HT1080 (cell line): ENCODE results near the gene TBX6. TPM values are rescaled to one million over a fixed set of nuclear protein-coding genes. Genes with fewer than 3 reads are reported as not detected.

Experiments
- DNase-seq: peaks from one replicate; pipeline ENCODE4 v3.0.0-alpha.2; 2015; ENCODE audit warnings: low read depth
- total RNA-seq: library from RNA; depleted of rRNA; stranded (reverse); fragments of >200 nt; shearing (Covaris generic); gene quantifications from 2 replicates; pipeline ENCODE4 v1.2.3, GENCODE V29; 2014; rRNA removed

TBX6 gene
- total RNA-seq, 1 experiment from 2014 or later = 0.59 TPM

DNA sequence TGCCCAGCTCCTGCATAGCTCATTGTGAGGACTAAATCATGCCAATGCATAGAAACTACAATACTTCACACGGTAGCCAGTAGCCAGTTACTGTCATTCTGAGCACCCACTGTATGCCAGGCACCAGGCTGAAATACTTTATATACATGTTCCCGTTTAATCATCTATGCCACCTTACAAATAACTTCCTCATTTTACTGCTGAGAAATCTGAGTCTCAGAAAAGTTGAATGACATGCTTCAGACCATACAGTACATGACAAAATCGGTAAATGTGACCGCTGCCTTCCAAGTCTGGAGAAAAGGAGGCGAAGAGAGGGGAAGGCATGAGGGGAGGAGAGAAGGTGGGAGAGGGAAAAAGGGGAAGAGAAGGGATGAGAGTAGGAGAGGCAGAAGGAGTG is 51.5 kb downstream of the TBX6 start:
- DNase-seq = no peak

Other genes starting within 250 kb of the TBX6 start
- 77.2 and 80.9 TPM in 2 replicates for gene CDIPT, start 228.7 kb downstream of the TBX6 start, total RNA-seq
- gene SEZ6L2, start 192.4 kb downstream of the TBX6 start, total RNA-seq = 1.5 and 2.6 TPM in 2 replicates
- 3.8 and 9.3 TPM in 2 replicates for gene ASPHD1, start 191.4 kb downstream of the TBX6 start, total RNA-seq
- 4.1 and 4.3 TPM in 2 replicates for gene KCTD13, start 165.7 kb downstream of the TBX6 start, total RNA-seq
- gene TMEM219, start 129.8 kb downstream of the TBX6 start, total RNA-seq = 38.0 and 39.0 TPM in 2 replicates
- gene TAOK2, start 118.1 kb downstream of the TBX6 start, total RNA-seq = 38.4 and 40.0 TPM in 2 replicates
- gene HIRIP3, start 96.3 kb downstream of the TBX6 start, total RNA-seq = 24.3 and 33.8 TPM in 2 replicates
- 80.1 and 94.7 TPM in 2 replicates for gene INO80E, start 95.7 kb downstream of the TBX6 start, total RNA-seq
- 0.10 and 0.63 TPM in 2 replicates for gene DOC2A, start 80.9 kb downstream of the TBX6 start, total RNA-seq
- not detected in 2 replicates for gene C16orf92, start 68.7 kb downstream of the TBX6 start, total RNA-seq
- gene TLCD3B, start 60.7 kb downstream of the TBX6 start, total RNA-seq = 0.11 and 0.13 TPM in 2 replicates
- gene ALDOA, start 26.2 kb downstream of the TBX6 start, total RNA-seq = 1,753 and 2,052 TPM in 2 replicates
- 217 and 241 TPM in 2 replicates for gene PPP4C, start 15.9 kb downstream of the TBX6 start, total RNA-seq
- gene YPEL3, start 4.3 kb upstream of the TBX6 start, total RNA-seq = 0.48 and 2.7 TPM in 2 replicates
- gene GDPD3, start 21.6 kb upstream of the TBX6 start, total RNA-seq = 0.06 and 2.1 TPM in 2 replicates
- gene MAPK3, start 31.3 kb upstream of the TBX6 start, total RNA-seq = 18.4 and 22.9 TPM in 2 replicates
- gene CORO1A, start 91.7 kb upstream of the TBX6 start, total RNA-seq = 7.1 and 9.1 TPM in 2 replicates
- 67.0 and 120 TPM in 2 replicates for gene BOLA2B, start 101.7 kb upstream of the TBX6 start, total RNA-seq
- 93.6 and 98.4 TPM in 2 replicates for gene SLX1A, start 102.0 kb upstream of the TBX6 start, total RNA-seq
- 3.8 and 15.1 TPM in 2 replicates for gene SULT1A3, start 107.3 kb upstream of the TBX6 start, total RNA-seq
- gene NPIPB13, start 156.6 kb upstream of the TBX6 start, total RNA-seq = 0.79 and 1.4 TPM in 2 replicates